Karpas-422 (cell line): ENCODE data around the gene PKP3. TPM values are rescaled to one million over a fixed set of nuclear protein-coding genes. Genes with fewer than 3 reads are reported as not detected.

ENCODE experiments used
- DNase-seq: peaks from one replicate; pipeline ENCODE4 v3.0.0-alpha.2; 2015
- H2AFZ ChIP-seq: fragments of 200-600 bp; sonication (generic); 2 replicates; pipeline ENCODE4 v1.6.1; 2014; ENCODE audit warnings: antibody characterized with exemption, low read length, mixed read lengths
- H3K27ac ChIP-seq: fragments of 200-600 bp; sonication (generic); 2 replicates; pipeline ENCODE4 v1.5.1; 2014; ENCODE audit warnings: mild to moderate bottlenecking, low read length, moderate library complexity
- H3K27me3 ChIP-seq: fragments of 200-600 bp; sonication (generic); 2 replicates; pipeline ENCODE4 v1.6.1; 2014; ENCODE audit warnings: low read length, mixed read lengths
- H3K36me3 ChIP-seq: fragments of 200-600 bp; sonication (generic); 2 replicates; pipeline ENCODE4 v1.6.1; 2014; ENCODE audit warnings: low read length, mixed read lengths; ENCODE audit not compliant: insufficient read depth
- H3K4me1 ChIP-seq: fragments of 200-600 bp; sonication (generic); 2 replicates; pipeline ENCODE4 v1.6.1; 2014; ENCODE audit warnings: mild to moderate bottlenecking, low read length, mixed read lengths
- H3K4me2 ChIP-seq: fragments of 200-600 bp; sonication (generic); 2 replicates; pipeline ENCODE4 v1.6.1; 2014; ENCODE audit warnings: low read length, low read depth, mild to moderate bottlenecking; ENCODE audit not compliant: poor library complexity, severe bottlenecking
- H3K4me3 ChIP-seq: fragments of 200-600 bp; sonication (generic); 2 replicates; pipeline ENCODE4 v1.5.1; 2014; ENCODE audit warnings: mild to moderate bottlenecking, antibody characterized with exemption, low read length, mixed read lengths
- H3K79me2 ChIP-seq: fragments of 200-600 bp; sonication (generic); 2 replicates; pipeline ENCODE4 v1.6.1; 2014; ENCODE audit warnings: mild to moderate bottlenecking, low read length, mixed read lengths
- H3K9ac ChIP-seq: fragments of 200-600 bp; sonication (generic); 2 replicates; pipeline ENCODE4 v1.6.0; 2014; ENCODE audit warnings: low read length
- H3K9me2 ChIP-seq: fragments of 200-600 bp; sonication (generic), shearing (Covaris generic); replicated peaks from 2 replicates; pipeline ENCODE4 v1.6.0; 2014; ENCODE audit warnings: mild to moderate bottlenecking, low read length, moderate library complexity; ENCODE audit not compliant: insufficient read depth
- H3K9me3 ChIP-seq: fragments of 300-700, 200-600 bp; sonication (generic); 2 replicates; pipeline ENCODE4 v1.6.1; 2014; ENCODE audit warnings: low read length, mixed read lengths
- H4K20me1 ChIP-seq: fragments of 200-600 bp; sonication (generic); 2 replicates; pipeline ENCODE4 v1.6.1; 2014; ENCODE audit warnings: mild to moderate bottlenecking, antibody characterized with exemption, low read length, low read depth; ENCODE audit not compliant: insufficient read depth
- total RNA-seq: library from RNA; depleted of rRNA; stranded (reverse); fragments of >200 nt; shearing (Covaris generic); gene quantifications from 2 replicates; pipeline ENCODE4 v1.2.3, GENCODE V29; 2014; ENCODE audit warnings: low replicate concordance

Gene PKP3
- total RNA-seq, 1 experiment from 2014 or later = not detected

- Histone ChIP-seq H3K4me2 (no peak overlapping the region), H3K79me2 (no peaks in the 10 kb centered on the region), H3K9me3 (no peaks in the 10 kb centered on the region), H3K27ac (no peak overlapping the region), H2AFZ (no peak overlapping the region), H3K4me3 (no peak overlapping the region), H3K9ac (no peak overlapping the region), H3K36me3 (no peaks in the 10 kb centered on the region), H4K20me1 (no peaks in the 10 kb centered on the region), H3K27me3 (no peaks in the 10 kb centered on the region), H3K4me1 (no peaks in the 10 kb centered on the region), H3K9me2 (no peaks in the 10 kb centered on the region)
- DNase-seq = no peak
Observed at GRCh38 chr11:368414-369335, 25.3 kb upstream of the PKP3 start.

GRCh38 chr11:369336-370018, 24.5 kb upstream of the PKP3 start, which contains the start of gene B4GALNT4:
TSS of gene B4GALNT4 (plus strand) at chr11:369499. CDS start at chr11:369804, 305 bp downstream.
- Histone ChIP-seq H3K36me3 (no peaks in the 10 kb centered on the region), H3K9ac (no peak within 1 kb of the TSS), H2AFZ (no peak within 1 kb of the TSS), H3K9me3 (no peaks in the 10 kb centered on the region), H3K4me1 (no peaks in the 10 kb centered on the region), H4K20me1 (no peaks in the 10 kb centered on the region), H3K9me2 (no peaks in the 10 kb centered on the region), H3K27me3 (no peaks in the 10 kb centered on the region), H3K27ac (no peak within 1 kb of the TSS), H3K4me2 (no peak within 1 kb of the TSS), H3K79me2 (no peaks in the 10 kb centered on the region), H3K4me3 (no peak within 1 kb of the TSS)
- no peak for DNase-seq

- H3K27me3 ChIP-seq = no peaks in the 10 kb centered on the region
Observed at GRCh38 chr11:370070-370941, 23.7 kb upstream of the PKP3 start.

GRCh38 chr11:371051-371450, 23.0 kb upstream of the PKP3 start:
- Histone ChIP-seq H3K9ac (no peak overlapping the region), H3K27me3 (no peaks in the 10 kb centered on the region)
- no peak for DNase-seq

More at GRCh38 chr11:370070-370941, 23.7 kb upstream of the PKP3 start:
- H4K20me1 ChIP-seq = no peaks in the 10 kb centered on the region
- no peaks in the 10 kb centered on the region for H3K79me2 ChIP-seq
- no peaks in the 10 kb centered on the region for H3K9me2 ChIP-seq
- H3K36me3 ChIP-seq = no peaks in the 10 kb centered on the region
- H3K4me3 ChIP-seq = no peak overlapping the region
- no peak overlapping the region for H3K27ac ChIP-seq
- H3K9me3 ChIP-seq = no peaks in the 10 kb centered on the region
- DNase-seq = no peak
- no peak overlapping the region for H2AFZ ChIP-seq
- H3K4me1 ChIP-seq = no peaks in the 10 kb centered on the region
- no peak overlapping the region for H3K4me2 ChIP-seq
- no peak overlapping the region for H3K9ac ChIP-seq

GRCh38 chr11:371716-372590, 22.1 kb upstream of the PKP3 start:
- no peaks in the 10 kb centered on the region for H3K9me2 ChIP-seq
- no peaks in the 10 kb centered on the region for H4K20me1 ChIP-seq
- H3K36me3 ChIP-seq = no peaks in the 10 kb centered on the region
- H3K4me1 ChIP-seq = no peaks in the 10 kb centered on the region
- H3K9ac ChIP-seq = no peak overlapping the region
- H3K4me3 ChIP-seq = no peak overlapping the region
- H3K27me3 ChIP-seq = no peaks in the 10 kb centered on the region
- no peaks in the 10 kb centered on the region for H3K79me2 ChIP-seq
- no peak overlapping the region for H3K27ac ChIP-seq
- no peak for DNase-seq
- H3K4me2 ChIP-seq = no peak overlapping the region
- no peak overlapping the region for H2AFZ ChIP-seq
- H3K9me3 ChIP-seq = no peaks in the 10 kb centered on the region

More at GRCh38 chr11:371051-371450, 23.0 kb upstream of the PKP3 start:
- no peak overlapping the region for H2AFZ ChIP-seq
- H3K9me2 ChIP-seq = no peaks in the 10 kb centered on the region
- H3K4me3 ChIP-seq = no peak overlapping the region
- no peaks in the 10 kb centered on the region for H3K4me1 ChIP-seq
- no peaks in the 10 kb centered on the region for H4K20me1 ChIP-seq
- no peaks in the 10 kb centered on the region for H3K79me2 ChIP-seq
- H3K36me3 ChIP-seq = no peaks in the 10 kb centered on the region
- no peak overlapping the region for H3K27ac ChIP-seq
- no peaks in the 10 kb centered on the region for H3K9me3 ChIP-seq
- no peak overlapping the region for H3K4me2 ChIP-seq

GRCh38 chr11:372809-373715, 20.9 kb upstream of the PKP3 start:
- no peaks in the 10 kb centered on the region for H3K9me2 ChIP-seq
- no peaks in the 10 kb centered on the region for H3K9me3 ChIP-seq
- H3K36me3 ChIP-seq = no peaks in the 10 kb centered on the region
- H3K9ac ChIP-seq = no peak overlapping the region
- H3K27me3 ChIP-seq = no peaks in the 10 kb centered on the region
- H3K79me2 ChIP-seq = no peaks in the 10 kb centered on the region
- H3K4me2 ChIP-seq = no peak overlapping the region
- DNase-seq = no peak
- H3K4me1 ChIP-seq = no peaks in the 10 kb centered on the region
- H2AFZ ChIP-seq = no peak overlapping the region
- no peak overlapping the region for H3K27ac ChIP-seq
- no peak overlapping the region for H3K4me3 ChIP-seq
- no peaks in the 10 kb centered on the region for H4K20me1 ChIP-seq
